Measurements from ENCODE around the gene MRPS23. TPM values are rescaled to one million over a fixed set of nuclear protein-coding genes. Genes with fewer than 3 reads are reported as not detected.

Gene MRPS23
- polyA plus RNA-seq, 4 donors = 15.4 to 49.8 (median 25.8) TPM

DNA sequence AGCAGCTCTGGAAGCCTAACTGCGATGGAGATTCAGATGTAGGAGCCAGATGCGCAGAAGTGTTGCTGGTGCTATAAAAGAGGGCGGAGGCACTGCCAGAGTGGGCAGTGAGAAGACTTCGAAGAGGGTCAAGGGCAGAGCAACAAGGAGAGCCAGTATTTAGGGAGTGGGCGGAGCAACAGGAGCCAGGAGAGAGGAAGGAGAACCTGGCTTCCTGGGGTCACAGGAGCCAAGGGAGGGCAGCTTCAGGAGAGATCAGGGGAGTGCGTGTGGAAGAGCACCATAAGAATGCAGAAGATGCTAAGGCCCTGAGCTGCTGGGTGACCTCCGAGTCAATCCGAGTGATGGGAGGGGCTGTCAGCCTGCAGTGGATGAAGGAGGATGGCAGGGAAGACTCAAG, 14.4 kb upstream of the MRPS23 start:
- H3K27ac ChIP-seq (ENCODE audit: low read depth in 1 of 3, low read length in 2 of 3) = no peak overlapping the region
- peaks cover 0 to 46% (median 0%) of the 10 kb centered on the region in 3 donors for H3K36me3 ChIP-seq (ENCODE audit: control insufficient read depth in 3 of 3, insufficient read depth in 2 of 3, low read depth in 1 of 3, low read length in 3 of 3)
- no peak for DNase-seq
- peaks cover 0 to 42% (median 19%) of the 10 kb centered on the region in 3 donors for H3K4me1 ChIP-seq (ENCODE audit: control insufficient read depth in 3 of 3, insufficient read depth in 2 of 3, low read depth in 1 of 3, low read length in 2 of 3)
- H3K4me3 ChIP-seq (ENCODE audit: low read depth in 1 of 3, low read length in 3 of 3) = peak overlapping the region in 1 of 3 donors; percentile 3
- FAIRE-seq = no peak
- WGBS, 3 donors = 77 to 86% (median 79%) methylated on average over 8 of the region's 8 CpGs
- H3K9me3 ChIP-seq (ENCODE audit: control insufficient read depth in 2 of 2, insufficient read depth in 1 of 2, low read depth in 1 of 2, low read length in 1 of 2) = no peaks in the 10 kb centered on the region
- H3K27me3 ChIP-seq (ENCODE audit: control insufficient read depth in 3 of 3, insufficient read depth in 3 of 3, low read length in 3 of 3) = no peaks in the 10 kb centered on the region

DNA sequence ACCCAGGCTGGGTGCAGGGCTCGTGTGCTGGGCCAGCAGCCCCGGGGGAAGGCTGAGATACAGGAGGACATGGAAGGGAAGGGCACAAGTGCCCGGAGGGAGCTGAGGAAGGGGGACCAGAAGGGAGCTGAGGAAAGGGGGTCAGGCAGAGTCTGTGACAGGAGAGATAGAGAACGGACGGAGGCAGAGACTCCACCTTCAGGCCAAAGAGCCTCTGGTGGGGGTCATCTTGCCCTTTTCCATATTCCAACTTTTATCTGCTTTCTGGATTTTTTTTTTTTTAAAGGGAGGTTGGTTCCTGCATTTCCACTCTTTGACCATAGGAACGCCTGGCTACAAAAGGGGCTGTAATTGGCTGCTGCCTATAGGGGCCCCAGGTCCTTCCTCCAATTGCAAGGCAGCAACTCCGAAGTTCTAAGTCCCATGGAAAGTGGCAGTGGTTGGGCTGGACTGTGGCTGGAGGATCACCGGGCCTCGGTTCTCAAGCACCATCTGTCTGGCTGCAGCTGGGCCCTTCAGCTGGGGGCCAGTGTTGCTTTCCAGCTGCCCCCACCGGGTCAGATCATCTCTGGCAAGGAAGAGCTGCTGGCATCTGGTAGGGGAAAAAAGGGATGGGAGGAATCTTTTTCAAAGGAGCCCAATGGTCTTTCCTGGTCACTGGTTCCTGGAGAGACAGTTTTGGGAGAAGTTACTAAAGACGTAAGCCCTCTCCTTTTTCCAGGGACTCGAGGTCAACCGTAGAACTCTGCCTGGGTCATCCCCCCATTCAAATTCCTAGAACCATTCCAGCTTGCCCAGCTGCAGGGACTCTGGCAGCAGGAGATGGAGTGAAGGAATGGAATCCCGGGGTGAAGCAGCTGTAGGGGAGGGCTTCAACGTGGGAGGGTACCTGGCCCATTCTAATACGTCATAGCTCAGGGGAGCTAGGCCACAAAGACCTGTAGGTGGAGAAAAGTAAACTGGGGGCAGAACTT, 13.1 kb upstream of the MRPS23 start:
- Histone ChIP-seq H3K4me3 (ENCODE audit: low read depth in 1 of 3, low read length in 3 of 3) (peak overlapping the region in 1 of 3 donors; percentile 47), H3K4me1 (ENCODE audit: control insufficient read depth in 3 of 3, insufficient read depth in 2 of 3, low read depth in 1 of 3, low read length in 2 of 3) (peaks cover 0 to 29% (median 11%) of the 10 kb centered on the region in 3 donors), H3K27me3 (ENCODE audit: control insufficient read depth in 3 of 3, insufficient read depth in 3 of 3, low read length in 3 of 3) (no peaks in the 10 kb centered on the region), H3K36me3 (ENCODE audit: control insufficient read depth in 3 of 3, insufficient read depth in 2 of 3, low read depth in 1 of 3, low read length in 3 of 3) (peaks cover 0 to 35% (median 0%) of the 10 kb centered on the region in 3 donors), H3K9me3 (ENCODE audit: control insufficient read depth in 2 of 2, insufficient read depth in 1 of 2, low read depth in 1 of 2, low read length in 1 of 2) (no peaks in the 10 kb centered on the region), H3K27ac (ENCODE audit: low read depth in 1 of 3, low read length in 2 of 3) (peak overlapping the region in 1 of 3 donors; percentile 97)
- DNase-seq = peak in 1 of 2 donors; percentile 85
- FAIRE-seq = no peak
- WGBS, 3 donors = 69 to 84% (median 82%) methylated on average over 16 of the region's 16 CpGs

DNA sequence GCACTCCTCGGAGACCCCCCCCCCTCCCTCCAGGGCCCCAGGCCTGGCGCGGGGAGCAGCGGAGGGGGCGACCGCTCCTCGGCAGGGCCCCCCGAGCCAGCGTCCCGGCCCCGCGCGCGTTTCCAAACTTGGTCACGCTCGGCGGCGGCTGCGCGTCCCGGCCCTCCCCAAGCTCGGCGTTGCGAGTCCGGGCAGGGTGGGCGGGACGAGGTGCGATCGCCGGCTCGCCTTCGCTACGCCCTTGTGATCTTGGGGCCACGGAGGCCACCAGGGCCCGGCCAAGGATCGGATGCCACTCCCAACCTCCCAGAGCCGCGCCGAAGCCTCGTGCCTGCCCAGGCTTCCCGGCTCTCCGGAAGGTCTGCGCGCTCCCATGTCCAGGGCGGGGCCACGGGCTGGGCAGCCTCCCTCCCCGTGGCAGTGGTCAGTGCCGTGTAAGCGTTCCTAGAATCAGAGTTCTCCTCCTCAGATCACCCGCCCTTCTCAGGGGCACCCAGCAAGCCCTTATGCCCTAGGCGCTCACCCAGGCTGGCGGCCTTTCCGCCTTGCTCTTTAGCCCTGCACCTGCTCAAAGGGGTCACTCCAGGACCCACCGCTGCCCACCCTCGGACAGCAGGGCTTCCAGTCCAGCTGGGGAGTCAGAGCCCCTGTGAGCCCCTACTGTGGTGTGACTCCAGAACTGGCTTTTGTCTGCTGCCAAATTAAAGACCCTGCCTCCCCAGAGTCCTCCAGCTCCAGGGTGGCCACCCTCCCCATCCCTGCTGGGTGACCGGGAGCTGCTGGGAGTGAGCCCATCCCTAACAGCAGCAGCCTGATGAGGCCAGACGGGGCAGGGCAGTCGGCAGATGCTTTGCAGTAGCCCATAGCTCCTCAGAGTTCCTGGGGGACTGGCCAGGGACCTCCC, 12.2 kb upstream of the MRPS23 start:
- 8 to 18% (median 11%) methylated on average over 22 to 58 of the region's 58 CpGs for WGBS, 3 donors
- DNase-seq = peak; percentile 85 to 88
- peaks cover 0 to 25% (median 0%) of the 10 kb centered on the region in 3 donors for H3K36me3 ChIP-seq (ENCODE audit: control insufficient read depth in 3 of 3, insufficient read depth in 2 of 3, low read depth in 1 of 3, low read length in 3 of 3)
- H3K27me3 ChIP-seq (ENCODE audit: control insufficient read depth in 3 of 3, insufficient read depth in 3 of 3, low read length in 3 of 3) = no peaks in the 10 kb centered on the region
- peak overlapping the region; percentile 39 to 97 (median 86) for H3K27ac ChIP-seq (ENCODE audit: low read depth in 1 of 3, low read length in 2 of 3)
- no peaks in the 10 kb centered on the region for H3K9me3 ChIP-seq (ENCODE audit: control insufficient read depth in 2 of 2, insufficient read depth in 1 of 2, low read depth in 1 of 2, low read length in 1 of 2)
- peak overlapping the region in 2 of 3 donors; percentile 46 to 47 for H3K4me3 ChIP-seq (ENCODE audit: low read depth in 1 of 3, low read length in 3 of 3)
- FAIRE-seq = no peak
- peaks cover 0 to 28% (median 6%) of the 10 kb centered on the region in 3 donors for H3K4me1 ChIP-seq (ENCODE audit: control insufficient read depth in 3 of 3, insufficient read depth in 2 of 3, low read depth in 1 of 3, low read length in 2 of 3)

DNA sequence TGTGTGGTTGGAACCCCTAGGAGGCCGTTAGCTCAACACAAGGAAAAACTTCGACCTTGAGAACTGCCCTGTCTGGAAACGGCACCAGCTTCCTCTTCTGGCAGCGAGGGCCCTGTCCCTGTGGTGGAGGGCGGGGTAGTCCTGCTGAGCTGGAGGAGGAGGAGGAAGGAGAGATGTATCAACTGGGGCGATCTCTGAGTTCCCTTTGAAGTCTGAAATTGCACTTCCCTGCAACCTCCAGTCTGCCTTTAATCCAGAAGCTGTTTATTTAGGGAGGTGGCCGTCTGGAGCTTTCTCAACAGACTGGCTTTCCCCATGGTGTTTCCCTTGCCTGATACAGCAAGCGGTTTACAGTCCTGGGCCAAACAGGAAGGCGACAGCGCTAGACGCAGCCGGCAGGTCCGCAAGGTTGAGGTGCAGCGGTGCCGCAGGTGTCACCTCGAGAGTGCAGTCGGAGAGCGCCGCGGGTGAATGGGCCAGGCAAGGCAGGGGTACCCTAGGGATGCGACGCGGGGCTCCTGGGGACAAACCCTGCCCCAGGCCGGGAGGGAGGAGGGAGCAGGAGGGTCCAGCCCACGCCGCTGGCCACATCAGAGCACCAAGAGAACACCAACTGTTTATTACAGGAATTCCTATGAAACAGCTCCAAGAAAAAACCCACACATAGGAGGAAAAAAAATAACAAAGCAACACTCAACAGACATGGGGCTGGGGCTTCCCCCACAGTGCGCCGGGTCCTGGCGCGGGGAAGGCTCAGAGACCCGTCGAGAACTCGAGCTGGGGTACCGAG, 11.4 kb upstream of the MRPS23 start:
- DNase-seq = peak; percentile 87 to 89
- peak overlapping the region; percentile 39 to 97 (median 86) for H3K27ac ChIP-seq (ENCODE audit: low read depth in 1 of 3, low read length in 2 of 3)
- WGBS, 3 donors = 1 to 2% (median 1%) methylated on average over 27 to 34 of the region's 34 CpGs

DNA sequence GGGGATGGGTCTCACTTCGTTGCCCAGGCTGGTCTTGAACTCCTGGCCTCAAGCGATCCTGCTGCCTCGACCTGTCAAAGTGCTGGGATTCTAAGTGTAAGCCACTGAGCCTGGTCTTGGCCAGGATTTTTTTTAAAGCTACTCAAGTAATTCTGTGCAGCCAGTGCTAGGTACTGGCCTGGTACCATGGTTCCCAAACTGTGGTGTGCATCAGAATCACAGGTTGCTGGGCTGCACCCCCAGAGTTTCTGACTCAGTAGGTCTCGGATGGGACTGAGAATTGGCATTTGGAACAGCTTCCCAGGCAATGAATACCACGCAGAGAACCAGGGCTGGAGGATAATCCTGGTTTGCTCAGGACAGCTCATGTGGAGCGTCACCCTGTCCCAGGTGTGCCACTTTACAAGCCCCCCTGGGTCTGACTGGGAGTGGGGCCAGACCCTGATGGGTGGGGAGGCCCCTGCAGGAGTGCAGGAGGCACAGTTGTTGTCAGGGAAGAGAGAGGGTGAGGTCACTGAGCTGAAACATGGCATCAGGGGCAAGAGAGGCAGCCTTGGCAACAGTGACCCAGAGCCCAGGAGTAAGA, 10.7 kb upstream of the MRPS23 start:
- Histone ChIP-seq H3K9me3 (ENCODE audit: control insufficient read depth in 2 of 2, insufficient read depth in 1 of 2, low read depth in 1 of 2, low read length in 1 of 2) (no peaks in the 10 kb centered on the region), H3K36me3 (ENCODE audit: control insufficient read depth in 3 of 3, insufficient read depth in 2 of 3, low read depth in 1 of 3, low read length in 3 of 3) (peaks cover 0 to 12% (median 0%) of the 10 kb centered on the region in 3 donors), H3K27me3 (ENCODE audit: control insufficient read depth in 3 of 3, insufficient read depth in 3 of 3, low read length in 3 of 3) (no peaks in the 10 kb centered on the region), H3K4me3 (ENCODE audit: low read depth in 1 of 3, low read length in 3 of 3) (no peak overlapping the region), H3K27ac (ENCODE audit: low read depth in 1 of 3, low read length in 2 of 3) (peak overlapping the region; percentile 39 to 97 (median 86)), H3K4me1 (ENCODE audit: control insufficient read depth in 3 of 3, insufficient read depth in 2 of 3, low read depth in 1 of 3, low read length in 2 of 3) (peaks cover 0 to 39% (median 6%) of the 10 kb centered on the region in 3 donors)
- WGBS, 3 donors = 33 to 66% (median 53%) methylated on average over 6 of the region's 6 CpGs
- FAIRE-seq = no peak
- DNase-seq = no peak

More for the DNA sequence above, 11.4 kb upstream of the MRPS23 start:
- H3K4me3 ChIP-seq (ENCODE audit: low read depth in 1 of 3, low read length in 3 of 3) = peak overlapping the region in 2 of 3 donors; percentile 46 to 47
- H3K9me3 ChIP-seq (ENCODE audit: control insufficient read depth in 2 of 2, insufficient read depth in 1 of 2, low read depth in 1 of 2, low read length in 1 of 2) = no peaks in the 10 kb centered on the region
- H3K27me3 ChIP-seq (ENCODE audit: control insufficient read depth in 3 of 3, insufficient read depth in 3 of 3, low read length in 3 of 3) = no peaks in the 10 kb centered on the region
- H3K36me3 ChIP-seq (ENCODE audit: control insufficient read depth in 3 of 3, insufficient read depth in 2 of 3, low read depth in 1 of 3, low read length in 3 of 3) = peaks cover 0 to 17% (median 0%) of the 10 kb centered on the region in 3 donors
- H3K4me1 ChIP-seq (ENCODE audit: control insufficient read depth in 3 of 3, insufficient read depth in 2 of 3, low read depth in 1 of 3, low read length in 2 of 3) = peaks cover 0 to 32% (median 6%) of the 10 kb centered on the region in 3 donors
- FAIRE-seq = no peak

DNA sequence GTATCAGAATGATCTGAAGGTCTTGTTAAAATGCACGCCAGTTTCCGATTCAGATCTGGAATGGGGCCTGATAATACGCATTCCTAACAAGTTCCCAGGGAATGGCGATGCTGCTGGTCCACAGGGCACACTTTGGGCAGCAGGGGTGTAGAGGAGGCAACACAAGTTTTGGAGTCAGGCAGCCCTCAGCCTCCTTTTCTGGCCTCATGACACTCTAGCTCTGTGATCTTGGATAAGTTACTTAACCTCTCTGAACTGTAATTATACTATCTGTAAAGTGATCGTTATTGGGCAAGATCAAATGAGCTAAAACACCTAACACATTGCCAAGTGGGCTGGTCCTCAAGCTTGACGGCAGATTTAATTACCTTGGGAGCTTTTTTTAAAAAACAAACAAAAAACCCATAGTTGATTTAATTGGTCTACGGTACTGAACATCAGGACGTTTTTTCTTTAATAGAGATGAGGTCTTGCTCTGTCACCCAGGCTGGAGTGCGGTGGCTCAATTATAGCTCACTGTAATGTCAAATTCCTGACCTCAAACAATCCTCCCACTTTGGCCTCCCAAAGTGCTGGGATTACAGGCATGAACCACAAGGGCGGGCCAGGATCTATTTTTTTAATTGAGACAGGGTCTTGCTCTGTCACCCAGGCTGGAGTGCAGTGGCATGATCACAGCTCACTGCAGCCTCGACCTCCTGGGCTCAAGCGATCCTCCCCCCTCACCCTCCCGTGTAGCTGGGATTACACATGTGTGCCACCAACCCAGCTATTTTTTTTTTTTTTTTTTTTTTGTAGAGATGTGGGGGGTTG, 10.0 kb upstream of the MRPS23 start:
- DNase-seq (no peak), FAIRE-seq (no peak)
- H3K36me3 ChIP-seq (ENCODE audit: control insufficient read depth in 3 of 3, insufficient read depth in 2 of 3, low read depth in 1 of 3, low read length in 3 of 3) = peaks cover 0 to 6% (median 0%) of the 10 kb centered on the region in 3 donors
- peaks cover 0 to 46% (median 6%) of the 10 kb centered on the region in 3 donors for H3K4me1 ChIP-seq (ENCODE audit: control insufficient read depth in 3 of 3, insufficient read depth in 2 of 3, low read depth in 1 of 3, low read length in 2 of 3)
- H3K27me3 ChIP-seq (ENCODE audit: control insufficient read depth in 3 of 3, insufficient read depth in 3 of 3, low read length in 3 of 3) = no peaks in the 10 kb centered on the region
- no peaks in the 10 kb centered on the region for H3K9me3 ChIP-seq (ENCODE audit: control insufficient read depth in 2 of 2, insufficient read depth in 1 of 2, low read depth in 1 of 2, low read length in 1 of 2)
- no peak overlapping the region for H3K4me3 ChIP-seq (ENCODE audit: low read depth in 1 of 3, low read length in 3 of 3)
- H3K27ac ChIP-seq (ENCODE audit: low read depth in 1 of 3, low read length in 2 of 3) = peak overlapping the region in 1 of 3 donors; percentile 97
- 52 to 57% (median 55%) methylated on average over 13 of the region's 13 CpGs for WGBS, 3 donors

DNA sequence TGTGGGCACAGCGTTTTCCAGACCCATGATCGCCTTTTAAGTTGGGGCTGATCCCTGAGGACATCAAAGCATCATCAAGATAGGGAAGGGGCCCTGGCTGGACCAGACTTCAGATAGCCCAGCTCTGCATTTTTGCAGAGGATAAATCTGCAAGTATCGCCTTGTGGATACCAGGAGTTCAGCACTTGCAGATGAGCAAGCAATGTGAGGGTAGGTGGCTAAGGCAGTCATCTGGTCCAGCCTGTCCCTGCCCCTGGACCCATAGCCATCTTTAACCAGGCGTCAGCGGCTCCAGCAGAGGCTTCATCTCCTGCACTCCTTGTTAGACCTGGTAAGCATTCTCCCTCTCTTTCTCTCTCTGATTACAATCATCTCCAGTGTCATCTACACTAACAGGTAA, 9.0 kb upstream of the MRPS23 start:
- H3K4me1 ChIP-seq (ENCODE audit: control insufficient read depth in 3 of 3, insufficient read depth in 2 of 3, low read depth in 1 of 3, low read length in 2 of 3) = peaks cover 0 to 49% (median 6%) of the 10 kb centered on the region in 3 donors
- DNase-seq (no peak), FAIRE-seq (no peak)
- H3K9me3 ChIP-seq (ENCODE audit: control insufficient read depth in 2 of 2, insufficient read depth in 1 of 2, low read depth in 1 of 2, low read length in 1 of 2) = no peaks in the 10 kb centered on the region
- no peaks in the 10 kb centered on the region for H3K27me3 ChIP-seq (ENCODE audit: control insufficient read depth in 3 of 3, insufficient read depth in 3 of 3, low read length in 3 of 3)
- WGBS, 3 donors = 85 to 88% (median 87%) methylated on average over 5 of the region's 5 CpGs
- H3K36me3 ChIP-seq (ENCODE audit: control insufficient read depth in 3 of 3, insufficient read depth in 2 of 3, low read depth in 1 of 3, low read length in 3 of 3) = peaks cover 0 to 2% (median 0%) of the 10 kb centered on the region in 3 donors
- no peak overlapping the region for H3K27ac ChIP-seq (ENCODE audit: low read depth in 1 of 3, low read length in 2 of 3)
- no peak overlapping the region for H3K4me3 ChIP-seq (ENCODE audit: low read depth in 1 of 3, low read length in 3 of 3)
